Measurements from ENCODE around the gene TMEM182. TPM values are rescaled to one million over a fixed set of nuclear protein-coding genes. Genes with fewer than 3 reads are reported as not detected.
A peak's percentile ranks its signal among the peaks of the same experiment; 100 is the strongest.

The TMEM182 gene
- total RNA-seq, 1 donor from 2014 or later: 5.8 TPM

GRCh38 chr2:102782933-102783332, 21.1 kb downstream of the TMEM182 start:
- H3K36me3 Mint-ChIP-seq (ENCODE audit: unreplicated experiment): no peaks in the 10 kb centered on the region
- no peaks in the 10 kb centered on the region for H3K9me3 Mint-ChIP-seq (ENCODE audit: unreplicated experiment)
- DNase-seq: no peak
- no peak for TF ChIP-seq CTCF (IDR thresholded peaks at IDR 0.05; ENCODE audit: partially characterized antibody, unreplicated experiment)
- peaks cover 2% of the 10 kb centered on the region for H3K27me3 Mint-ChIP-seq (ENCODE audit: unreplicated experiment)
- no peak overlapping the region for H3K4me3 Mint-ChIP-seq (ENCODE audit: unreplicated experiment)
- H3K4me1 Mint-ChIP-seq (ENCODE audit: low read depth, unreplicated experiment): peaks cover 4% of the 10 kb centered on the region
- H3K27ac Mint-ChIP-seq (ENCODE audit: unreplicated experiment): no peak overlapping the region

- H3K4me1 Mint-ChIP-seq (ENCODE audit: low read depth, unreplicated experiment): peaks cover 4% of the 10 kb centered on the region
- no peak for TF ChIP-seq CTCF (IDR thresholded peaks at IDR 0.05; ENCODE audit: partially characterized antibody, unreplicated experiment)
- no peak for DNase-seq
- H3K36me3 Mint-ChIP-seq (ENCODE audit: unreplicated experiment): no peaks in the 10 kb centered on the region
- H3K9me3 Mint-ChIP-seq (ENCODE audit: unreplicated experiment): no peaks in the 10 kb centered on the region
- H3K27ac Mint-ChIP-seq (ENCODE audit: unreplicated experiment): no peak overlapping the region
- peaks cover 2% of the 10 kb centered on the region for H3K27me3 Mint-ChIP-seq (ENCODE audit: unreplicated experiment)
- H3K4me3 Mint-ChIP-seq (ENCODE audit: unreplicated experiment): no peak overlapping the region
These were observed 21.8 kb downstream of the TMEM182 start for GRCh38 chr2:102783506-102784183.

GRCh38 chr2:102784940-102785339, 23.1 kb downstream of the TMEM182 start:
- Mint-ChIP-seq H3K27me3 (ENCODE audit: unreplicated experiment) (peaks cover 2% of the 10 kb centered on the region), H3K9me3 (ENCODE audit: unreplicated experiment) (peaks cover 3% of the 10 kb centered on the region), H3K4me3 (ENCODE audit: unreplicated experiment) (no peak overlapping the region), H3K36me3 (ENCODE audit: unreplicated experiment) (no peaks in the 10 kb centered on the region), H3K4me1 (ENCODE audit: low read depth, unreplicated experiment) (peaks cover 14% of the 10 kb centered on the region), H3K27ac (ENCODE audit: unreplicated experiment) (no peak overlapping the region)
- DNase-seq: no peak
- no peak for TF ChIP-seq CTCF (IDR thresholded peaks at IDR 0.05; ENCODE audit: partially characterized antibody, unreplicated experiment)

GRCh38 chr2:102788216-102788884, 26.5 kb downstream of the TMEM182 start:
- Mint-ChIP-seq H3K27ac (ENCODE audit: unreplicated experiment) (peak overlapping the region; percentile 45), H3K36me3 (ENCODE audit: unreplicated experiment) (no peaks in the 10 kb centered on the region), H3K27me3 (ENCODE audit: unreplicated experiment) (peaks cover 2% of the 10 kb centered on the region), H3K9me3 (ENCODE audit: unreplicated experiment) (peaks cover 3% of the 10 kb centered on the region), H3K4me3 (ENCODE audit: unreplicated experiment) (no peak overlapping the region), H3K4me1 (ENCODE audit: low read depth, unreplicated experiment) (peaks cover 18% of the 10 kb centered on the region)
- TF ChIP-seq CTCF (IDR thresholded peaks at IDR 0.05; ENCODE audit: partially characterized antibody, unreplicated experiment): no peak
- DNase-seq: no peak

- H3K4me3 Mint-ChIP-seq (ENCODE audit: unreplicated experiment): no peak overlapping the region
- TF ChIP-seq CTCF (IDR thresholded peaks at IDR 0.05; ENCODE audit: partially characterized antibody, unreplicated experiment): no peak
These were observed 27.0 kb downstream of the TMEM182 start for GRCh38 chr2:102788885-102789260.

More at GRCh38 chr2:102788885-102789260, 27.0 kb downstream of the TMEM182 start:
- peaks cover 2% of the 10 kb centered on the region for H3K27me3 Mint-ChIP-seq (ENCODE audit: unreplicated experiment)
- peak overlapping the region; percentile 45 for H3K27ac Mint-ChIP-seq (ENCODE audit: unreplicated experiment)
- H3K9me3 Mint-ChIP-seq (ENCODE audit: unreplicated experiment): peaks cover 3% of the 10 kb centered on the region
- H3K36me3 Mint-ChIP-seq (ENCODE audit: unreplicated experiment): no peaks in the 10 kb centered on the region
- no peak for DNase-seq
- H3K4me1 Mint-ChIP-seq (ENCODE audit: low read depth, unreplicated experiment): peaks cover 17% of the 10 kb centered on the region

Data from glutamatergic neuron (in vitro differentiated cells).